ENCODE measurements around the gene SPI1.

The SPI1 gene

DNA sequence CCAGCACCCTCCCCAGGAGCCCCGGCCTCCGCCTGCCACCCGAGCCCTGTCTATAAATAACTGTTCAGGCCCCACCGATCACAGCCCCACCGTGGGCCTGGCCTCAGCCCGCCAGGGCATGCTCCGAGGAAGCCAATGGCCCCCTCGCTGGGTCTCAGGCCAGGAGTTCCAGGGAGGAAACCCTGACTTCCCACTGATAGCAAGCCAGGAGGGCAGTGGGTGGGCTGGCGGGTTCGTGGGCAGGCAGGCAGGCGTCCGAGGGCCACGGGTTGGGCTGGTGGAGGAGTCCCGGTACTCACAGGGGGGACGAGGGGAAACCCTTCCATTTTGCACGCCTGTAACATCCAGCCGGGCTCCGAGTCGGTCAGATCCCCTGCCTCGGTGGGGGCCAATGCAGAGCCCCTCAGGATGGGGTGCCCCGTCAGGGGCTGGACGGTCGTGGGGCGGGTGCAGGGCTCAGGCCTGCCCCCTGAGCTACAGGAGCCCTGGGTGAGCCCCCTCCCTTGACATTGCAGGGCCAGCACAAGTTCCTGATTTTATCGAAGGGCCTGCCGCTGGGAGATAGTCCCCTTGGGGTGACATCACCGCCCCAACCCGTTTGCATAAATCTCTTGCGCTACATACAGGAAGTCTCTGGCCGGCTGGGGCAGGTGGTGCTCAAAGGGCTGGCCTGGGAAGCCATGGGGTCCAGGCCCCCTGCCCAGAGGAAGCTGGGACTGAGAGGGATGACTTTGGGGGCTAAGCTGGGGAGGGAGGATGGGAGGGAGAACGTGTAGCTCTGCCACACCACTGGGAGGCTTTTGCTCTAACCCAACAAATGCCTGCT lies at the start of gene SPI1:
SPI1 (minus strand) TSS at position 538 of the 826 bp plus-strand sequence; CDS start at position 344, 194 bp downstream.
- no peak for DNase-seq (ENCODE audit: insufficient read length, low spot score)
- FAIRE-seq = no peak

DNA sequence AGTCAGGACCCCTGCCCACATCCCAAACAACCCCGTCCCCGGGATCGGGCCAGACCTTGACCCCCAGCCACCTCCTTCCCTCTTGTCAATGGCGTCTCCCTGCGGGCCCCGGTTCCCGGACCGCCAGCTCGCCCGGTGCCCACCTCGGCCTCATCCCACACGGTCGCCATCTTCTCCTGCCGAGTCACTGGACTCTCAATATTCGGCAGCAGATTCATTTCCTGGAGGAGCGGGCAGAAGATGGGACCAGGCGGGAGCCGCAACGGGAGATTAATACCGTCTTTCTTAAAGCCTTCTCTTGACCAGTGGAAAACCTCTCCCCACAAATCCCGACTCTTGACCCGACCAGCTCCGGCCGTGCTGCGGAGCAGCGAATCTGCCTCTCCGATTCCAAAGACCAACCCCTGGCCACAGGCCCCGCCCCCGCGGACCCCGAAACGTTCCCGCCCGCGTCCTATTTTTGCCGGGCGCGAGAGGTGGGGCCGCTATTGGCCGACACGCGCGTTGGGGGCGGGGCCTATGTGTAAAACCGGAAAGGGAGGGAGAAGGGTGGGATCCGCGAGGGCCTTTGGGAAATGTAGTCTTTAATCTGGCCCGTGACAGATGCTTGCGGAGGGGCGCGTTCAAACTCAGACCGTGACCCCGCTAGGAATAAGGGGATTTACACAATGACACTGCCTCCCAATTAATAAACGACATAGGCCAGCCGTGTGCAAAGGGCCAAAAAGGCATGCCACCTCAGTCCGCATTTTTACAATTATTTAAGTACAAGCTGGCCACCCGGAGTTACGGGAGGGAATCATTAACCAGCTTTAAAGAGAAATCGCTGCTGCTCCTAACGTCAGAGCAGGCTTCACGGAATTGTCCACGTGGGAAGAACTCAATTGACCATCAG lies 48.0 kb upstream of the SPI1 start, which contains the start of gene PSMC3:
PSMC3 (minus strand) TSS at position 378 of the 895 bp plus-strand sequence; CDS start at position 218, 160 bp downstream.
- DNase-seq (ENCODE audit: insufficient read length, low spot score) (peak; percentile 86), FAIRE-seq (peak; percentile 85)

DNA sequence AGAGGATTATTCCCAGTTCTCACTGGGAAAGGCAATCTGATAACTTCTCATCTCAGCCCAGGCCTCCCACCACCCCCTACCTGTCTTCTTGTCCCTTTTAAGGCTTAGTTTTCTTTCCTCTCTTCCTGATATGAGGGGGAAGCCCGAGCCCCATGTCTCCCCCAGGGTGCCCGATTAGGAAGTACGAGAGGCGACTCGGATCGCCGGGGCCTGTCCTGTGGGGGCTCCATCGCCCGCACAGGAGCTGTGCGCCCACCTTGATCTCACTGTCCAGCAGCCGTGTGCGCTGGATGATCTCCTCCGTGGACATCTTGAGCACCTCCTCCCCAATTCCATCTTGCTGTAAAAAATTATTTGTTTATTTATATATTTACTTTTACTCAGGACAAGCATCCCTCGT lies 47.3 kb upstream of the SPI1 start:
- FAIRE-seq = no peak

DNA sequence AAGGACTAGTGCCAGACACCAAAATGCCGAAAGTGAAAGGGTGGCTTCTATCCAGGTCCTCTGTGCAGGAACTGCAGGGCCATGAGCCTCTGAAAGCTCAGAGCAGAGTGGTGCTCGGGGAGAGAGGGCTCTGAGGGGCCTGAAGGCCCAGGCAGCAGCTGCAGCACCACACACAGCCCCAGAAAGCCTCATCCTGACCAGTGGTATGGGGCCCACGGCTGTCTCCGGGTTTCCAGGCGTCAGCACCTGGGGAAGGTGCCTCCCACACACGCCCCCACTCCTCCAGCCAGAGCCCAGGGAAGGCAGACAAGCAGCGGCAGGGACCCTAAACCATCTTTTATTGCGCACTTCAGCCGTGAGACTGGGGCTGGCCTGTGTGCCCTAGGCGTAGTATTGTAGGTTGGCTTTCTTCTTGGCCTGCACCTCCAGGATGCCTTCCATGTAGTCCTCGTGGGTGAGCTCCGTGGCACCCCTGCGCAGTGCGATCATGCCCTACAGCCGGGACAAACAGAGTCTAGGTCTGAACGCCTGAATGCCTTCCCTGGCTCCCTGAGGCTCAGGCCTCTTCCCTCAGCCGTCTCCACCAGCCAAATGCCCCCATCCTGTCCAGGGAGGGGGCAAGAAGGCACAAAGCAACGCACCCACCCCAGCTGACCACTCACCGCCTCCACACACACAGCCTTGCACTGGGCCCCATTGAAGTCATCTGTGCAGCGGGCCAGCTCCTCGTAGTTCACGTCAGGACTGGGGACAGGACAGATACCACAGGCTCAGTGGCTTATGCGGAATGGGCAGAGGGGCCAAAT lies 40.3 kb upstream of the SPI1 start:
- FAIRE-seq = no peak
- no peak for DNase-seq (ENCODE audit: insufficient read length, low spot score)

More for the DNA sequence above, 47.3 kb upstream of the SPI1 start:
- no peak for DNase-seq (ENCODE audit: insufficient read length, low spot score)

DNA sequence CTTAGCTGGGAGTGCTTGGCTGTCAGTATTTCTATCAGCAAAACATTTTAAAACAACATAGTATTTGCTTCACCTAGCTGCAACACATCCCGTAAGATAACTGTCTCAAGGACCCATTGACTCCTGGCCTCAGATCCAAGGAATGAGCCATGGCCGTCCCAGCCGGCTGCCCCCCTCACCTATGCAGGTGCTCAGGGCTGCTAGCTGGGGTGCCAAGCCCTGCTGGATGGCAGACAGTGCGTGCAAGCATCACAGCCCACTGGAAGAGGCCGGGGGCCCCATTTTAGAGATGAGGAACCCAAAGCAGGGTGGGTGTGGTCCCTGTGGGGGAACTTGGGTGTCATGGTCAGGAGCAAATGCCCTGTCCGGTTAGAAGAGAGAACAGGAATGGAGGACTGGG lies 39.4 kb upstream of the SPI1 start:
- peak; percentile 63 for FAIRE-seq
- no peak for DNase-seq (ENCODE audit: insufficient read length, low spot score)

DNA sequence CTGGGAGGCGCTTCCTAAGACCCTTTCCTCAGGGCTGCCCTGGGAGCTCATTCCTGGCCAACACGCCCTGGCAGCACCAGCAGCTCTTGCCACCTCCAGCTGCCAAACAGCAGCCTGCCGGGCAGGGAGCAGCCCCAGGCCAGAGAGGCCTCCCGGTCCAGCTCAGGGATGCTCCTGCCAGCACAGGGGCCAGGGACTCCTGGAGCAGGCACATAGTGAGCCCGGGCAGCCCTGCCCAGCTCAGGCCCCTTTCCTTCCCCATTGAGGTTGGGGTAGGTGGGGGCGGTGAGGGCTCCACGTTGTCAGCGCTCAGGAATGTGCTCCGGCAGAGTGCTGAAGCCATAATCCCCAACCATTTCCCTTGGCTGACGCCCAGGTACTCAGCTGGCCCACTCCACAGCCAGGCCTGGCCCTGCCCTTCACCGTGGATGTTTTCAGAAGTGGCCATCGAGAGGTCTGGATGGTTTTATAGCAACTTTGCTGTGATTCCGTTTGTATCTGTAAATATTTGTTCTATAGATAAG lies 37.7 kb upstream of the SPI1 start:
- DNase-seq (ENCODE audit: insufficient read length, low spot score) (peak; percentile 94), FAIRE-seq (peak; percentile 96)

DNA sequence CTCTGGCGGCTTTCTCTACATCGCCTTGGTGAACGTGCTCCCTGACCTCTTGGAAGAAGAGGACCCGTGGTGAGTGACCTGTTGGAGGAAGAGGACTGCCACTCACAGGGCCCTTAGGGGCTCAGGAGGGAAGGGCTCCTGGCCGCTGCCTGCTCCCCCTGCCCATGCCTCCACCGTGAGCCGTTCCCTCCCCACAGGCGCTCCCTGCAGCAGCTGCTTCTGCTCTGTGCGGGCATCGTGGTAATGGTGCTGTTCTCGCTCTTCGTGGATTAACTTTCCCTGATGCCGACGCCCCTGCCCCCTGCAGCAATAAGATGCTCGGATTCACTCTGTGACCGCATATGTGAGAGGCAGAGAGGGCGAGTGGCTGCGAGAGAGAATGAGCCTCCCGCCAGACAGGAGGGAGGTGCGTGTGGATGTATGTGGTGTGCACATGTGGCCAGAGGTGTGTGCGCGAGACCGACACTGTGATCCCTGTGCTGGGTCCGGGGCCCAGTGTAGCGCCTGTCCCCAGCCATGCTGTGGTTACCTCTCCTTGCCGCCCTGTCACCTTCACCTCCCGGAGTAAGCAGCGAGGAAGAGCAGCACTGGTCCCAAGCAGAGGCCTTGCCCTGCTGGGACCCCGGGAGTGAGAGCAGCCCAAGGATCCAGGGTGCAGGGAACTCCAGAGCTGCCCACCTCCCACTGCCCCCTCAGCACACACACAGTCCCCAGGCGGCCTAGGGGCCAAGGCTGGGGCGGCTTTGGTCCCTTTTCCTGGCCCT lies 36.9 kb upstream of the SPI1 start:
- FAIRE-seq (peak; percentile 40), DNase-seq (ENCODE audit: insufficient read length, low spot score) (no peak)

DNA sequence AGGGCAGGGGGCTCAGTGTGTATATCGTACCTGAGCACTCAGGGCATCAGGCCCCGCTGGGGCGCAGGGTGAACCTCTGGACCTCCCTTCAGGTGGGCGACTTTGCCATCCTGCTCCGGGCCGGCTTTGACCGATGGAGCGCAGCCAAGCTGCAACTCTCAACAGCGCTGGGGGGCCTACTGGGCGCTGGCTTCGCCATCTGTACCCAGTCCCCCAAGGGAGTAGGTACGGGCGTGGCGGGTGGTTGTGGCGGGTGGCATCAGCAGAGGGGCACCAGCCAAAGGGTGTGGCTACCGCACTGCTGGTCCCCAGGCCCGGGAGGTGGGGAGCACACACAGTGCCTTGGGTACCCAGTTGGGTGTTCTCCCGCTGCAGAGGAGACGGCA lies 36.3 kb upstream of the SPI1 start:
- no peak for DNase-seq (ENCODE audit: insufficient read length, low spot score)
- FAIRE-seq = no peak

DNA sequence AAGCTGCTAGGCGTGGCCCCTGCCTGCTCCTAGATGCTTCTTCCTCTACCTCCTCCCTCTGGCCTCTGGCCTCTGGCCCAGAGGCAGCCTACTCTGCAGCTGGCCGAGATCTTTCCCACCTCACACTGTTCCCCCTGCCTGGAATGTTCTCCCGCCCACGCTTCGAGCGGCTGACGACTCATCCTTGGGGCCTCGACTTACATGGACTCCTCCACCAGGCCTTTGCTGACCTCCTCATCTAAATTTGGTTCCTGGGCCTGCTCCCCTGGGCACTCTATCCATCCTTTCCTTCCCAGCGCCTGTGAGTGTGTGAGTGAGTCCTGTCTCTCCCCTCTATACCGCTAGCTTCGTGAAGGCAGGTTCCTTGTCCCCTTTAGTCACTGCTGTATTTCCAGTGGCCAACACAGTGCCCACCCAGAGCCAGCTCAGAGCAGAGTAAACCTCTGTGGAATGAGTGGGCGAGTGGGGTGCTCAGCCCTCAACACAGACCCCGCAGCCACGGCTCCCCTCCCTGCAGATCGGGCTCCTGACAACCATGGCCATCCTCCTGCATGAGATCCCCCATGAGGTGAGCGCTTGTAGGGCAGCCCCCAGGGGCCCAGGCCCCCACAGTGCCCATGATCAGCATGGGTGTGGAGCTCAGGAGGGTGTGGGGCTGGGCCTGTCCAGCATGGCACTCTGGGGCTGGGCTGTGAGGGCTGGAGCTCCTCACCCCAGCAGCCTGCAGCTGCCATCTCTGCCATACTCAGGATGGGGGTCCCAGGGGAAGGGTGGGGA lies 35.7 kb upstream of the SPI1 start:
- DNase-seq (ENCODE audit: insufficient read length, low spot score) = no peak
- no peak for FAIRE-seq

DNA sequence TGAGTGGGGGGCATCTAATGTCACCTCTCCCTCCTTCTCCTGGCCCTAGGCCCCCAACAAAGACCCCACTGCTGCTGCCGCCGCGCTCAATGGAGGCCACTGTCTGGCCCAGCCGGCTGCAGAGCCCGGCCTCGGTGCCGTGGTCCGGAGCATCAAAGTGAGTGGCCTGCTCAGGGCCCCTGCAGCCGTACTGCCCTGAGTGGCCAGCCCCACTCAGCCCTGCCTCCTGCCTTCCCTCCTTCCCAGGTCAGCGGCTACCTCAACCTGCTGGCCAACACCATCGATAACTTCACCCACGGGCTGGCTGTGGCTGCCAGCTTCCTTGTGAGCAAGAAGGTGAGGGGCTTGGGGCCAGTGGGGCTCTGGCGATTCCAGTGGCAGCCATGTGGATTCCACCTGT lies 35.0 kb upstream of the SPI1 start:
- no peak for DNase-seq (ENCODE audit: insufficient read length, low spot score)
- no peak for FAIRE-seq

DNA sequence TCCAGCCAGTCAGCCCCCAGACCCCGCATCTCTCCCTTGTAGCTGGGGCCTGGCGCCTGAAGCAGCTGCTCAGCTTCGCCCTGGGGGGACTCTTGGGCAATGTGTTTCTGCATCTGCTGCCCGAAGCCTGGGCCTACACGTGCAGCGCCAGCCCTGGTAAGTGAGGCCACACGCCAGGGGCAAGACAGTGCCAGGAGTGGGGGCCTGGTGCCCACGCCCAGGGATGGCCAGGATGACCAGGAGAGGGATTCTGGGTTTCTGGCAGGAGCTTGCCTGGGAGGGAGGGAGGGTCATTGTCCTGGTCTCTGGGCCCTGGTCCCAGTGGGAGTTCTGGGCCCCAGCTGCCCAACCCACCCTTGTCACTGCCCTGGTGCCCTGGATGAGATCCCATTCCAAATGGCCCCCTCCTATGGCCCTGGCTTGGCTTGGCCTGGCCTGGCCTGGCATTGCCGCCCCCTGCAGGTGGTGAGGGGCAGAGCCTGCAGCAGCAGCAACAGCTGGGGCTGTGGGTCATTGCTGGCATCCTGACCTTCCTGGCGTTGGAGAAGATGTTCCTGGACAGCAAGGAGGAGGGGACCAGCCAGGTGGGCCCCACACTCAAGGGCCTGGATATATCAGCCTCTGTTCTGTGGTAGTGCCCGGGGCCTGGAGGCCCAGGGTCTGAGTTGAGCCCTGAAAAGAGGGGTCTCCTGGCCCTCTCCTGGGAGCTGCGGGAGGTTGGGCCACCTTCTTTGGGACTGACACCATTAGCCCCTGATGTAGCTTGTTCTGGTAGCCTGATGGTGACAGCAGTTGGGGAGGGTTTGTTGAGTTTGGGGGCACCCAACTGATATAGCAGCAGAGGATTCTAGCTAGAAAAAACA lies 33.8 kb upstream of the SPI1 start:
- FAIRE-seq (peak; percentile 80), DNase-seq (ENCODE audit: insufficient read length, low spot score) (peak; percentile 33)

DNA sequence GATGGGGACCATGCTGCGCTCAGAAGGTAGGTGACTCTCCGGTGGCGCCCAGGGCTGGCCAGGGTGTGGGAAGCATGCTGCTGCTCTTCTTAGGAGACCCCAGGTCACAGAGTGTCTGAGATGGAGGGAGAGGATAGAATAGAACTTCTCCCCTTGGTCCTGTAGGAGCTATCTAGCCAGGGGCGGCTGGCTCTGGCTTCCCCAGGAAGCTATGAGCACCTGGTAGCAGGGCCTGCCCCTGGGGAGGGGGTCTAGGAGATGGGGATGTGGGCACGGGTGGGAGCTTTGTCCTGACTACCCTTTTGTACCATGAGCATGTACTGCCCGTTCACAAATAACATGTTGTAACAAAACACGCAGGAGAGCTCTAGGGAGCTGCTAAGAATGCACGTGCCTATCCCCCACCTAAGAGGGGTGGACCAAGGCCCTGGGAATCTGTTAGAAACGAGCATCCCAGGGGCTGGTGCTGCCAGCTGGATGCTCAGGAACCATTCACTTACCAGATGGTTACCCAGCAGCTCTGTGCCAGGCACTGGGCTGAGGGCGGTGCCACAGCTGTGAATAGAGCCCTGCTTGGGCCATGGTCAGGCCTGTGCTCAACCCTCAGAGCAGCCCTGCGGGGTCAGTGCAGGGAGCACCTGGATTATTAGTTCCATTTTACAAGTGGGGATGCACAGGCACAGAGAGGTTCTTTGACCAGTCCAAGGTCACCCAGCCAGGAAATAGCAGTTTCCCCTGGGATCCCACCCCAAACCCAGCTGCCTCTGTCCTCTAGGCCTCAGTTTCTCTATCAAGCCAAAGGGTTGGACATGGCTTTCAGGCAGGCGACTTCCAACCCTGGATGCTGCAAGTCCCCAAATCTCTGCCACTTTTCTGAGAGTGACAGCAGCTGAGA lies 32.3 kb upstream of the SPI1 start:
- DNase-seq (ENCODE audit: insufficient read length, low spot score) (no peak), FAIRE-seq (no peak)

DNA sequence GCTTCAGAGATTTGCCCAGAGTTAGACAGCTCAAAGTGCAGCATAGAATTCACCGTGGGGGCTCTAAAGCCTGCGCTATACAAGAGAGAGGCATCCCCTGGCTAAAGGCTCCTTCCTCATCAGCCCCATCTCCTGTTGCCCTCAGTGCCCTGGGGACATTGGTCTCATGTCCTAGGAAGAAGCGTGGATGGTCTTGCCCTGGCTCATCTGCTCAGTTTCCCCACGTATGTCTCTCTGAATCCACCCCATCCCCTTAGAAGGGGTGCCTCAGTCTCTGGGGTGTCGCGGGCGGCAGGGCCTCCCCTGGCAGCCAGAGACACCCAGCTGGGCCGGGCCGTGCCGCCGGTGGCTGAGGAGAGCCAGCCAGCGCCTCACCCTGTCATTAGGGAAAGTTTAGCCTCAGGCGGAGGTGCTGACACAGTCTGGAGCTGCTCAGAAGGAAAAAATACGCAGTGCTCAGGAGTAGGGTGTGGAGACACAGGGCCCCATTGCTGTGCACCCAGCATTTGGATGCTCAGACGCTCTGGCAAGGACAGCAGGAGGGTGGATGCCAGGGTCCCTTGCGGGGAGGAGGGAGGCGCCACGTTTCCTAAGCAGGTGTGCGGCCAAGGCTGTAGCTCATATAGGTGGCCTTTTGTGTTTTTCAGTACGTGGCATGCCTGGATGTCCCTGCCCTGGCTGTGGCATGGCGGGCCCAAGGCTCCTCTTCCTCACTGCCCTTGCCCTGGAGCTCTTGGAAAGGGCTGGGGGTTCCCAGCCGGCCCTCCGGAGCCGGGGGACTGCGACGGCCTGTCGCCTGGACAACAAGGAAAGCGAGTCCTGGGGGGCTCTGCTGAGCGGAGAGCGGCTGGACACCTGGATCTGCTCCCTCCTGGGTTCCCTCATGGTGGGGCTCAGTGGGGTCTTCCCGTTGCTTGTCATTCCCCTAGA lies 31.4 kb upstream of the SPI1 start:
- no peak for FAIRE-seq
- DNase-seq (ENCODE audit: insufficient read length, low spot score) = no peak

DNA sequence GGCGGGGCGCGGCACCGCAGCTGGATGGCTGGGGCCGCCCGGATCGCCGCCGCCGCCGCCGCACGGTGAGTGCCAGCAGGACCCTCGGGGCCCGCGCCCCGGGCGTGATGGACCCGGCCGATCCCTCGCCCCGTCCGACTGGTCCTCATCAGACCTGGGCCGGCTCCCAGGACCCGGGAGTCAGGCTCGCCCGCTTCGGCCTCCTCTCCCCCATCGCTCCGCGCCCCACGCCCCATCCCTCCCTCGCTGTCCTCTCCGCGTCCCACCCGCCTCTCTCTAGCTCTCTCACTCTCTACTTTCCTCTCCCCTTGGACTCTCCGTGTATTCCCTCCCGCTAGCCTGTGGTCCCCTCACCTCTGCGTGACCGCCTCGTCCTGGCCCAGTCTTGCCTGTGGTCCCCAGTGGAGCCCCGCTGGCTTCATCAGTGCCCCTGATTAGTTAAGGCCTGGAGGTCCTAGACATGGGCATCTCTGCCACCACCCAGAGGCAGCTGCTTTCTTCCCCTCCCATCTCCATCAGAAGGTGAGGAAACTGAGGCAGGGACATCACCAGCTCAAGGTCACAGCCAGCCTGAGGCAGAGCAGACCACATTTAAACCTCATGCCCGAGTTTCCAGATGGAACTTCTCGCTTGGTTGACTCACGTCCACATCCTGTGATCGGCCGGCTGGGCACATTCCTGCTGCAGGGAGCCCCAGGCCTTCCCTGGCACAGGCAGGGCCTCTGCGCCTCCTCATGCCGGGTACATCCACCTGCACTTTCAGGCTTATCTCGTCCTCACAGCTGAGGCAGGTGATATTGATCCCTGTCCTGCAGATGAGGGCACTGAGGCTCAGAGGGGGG lies 30.5 kb upstream of the SPI1 start:
- peak; percentile 9 for FAIRE-seq
- DNase-seq (ENCODE audit: insufficient read length, low spot score) = peak; percentile 67

All from HTR-8/SVneo (cell line).